ENCODE results near the gene CLEC2D. TPM values are rescaled to one million over a fixed set of nuclear protein-coding genes. Genes with fewer than 3 reads are reported as not detected.

Gene CLEC2D, protein sequence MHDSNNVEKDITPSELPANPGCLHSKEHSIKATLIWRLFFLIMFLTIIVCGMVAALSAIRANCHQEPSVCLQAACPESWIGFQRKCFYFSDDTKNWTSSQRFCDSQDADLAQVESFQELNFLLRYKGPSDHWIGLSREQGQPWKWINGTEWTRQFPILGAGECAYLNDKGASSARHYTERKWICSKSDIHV
- total RNA-seq (2014; rRNA removed; shearing (Covaris generic)) = 56.9 and 59.6 TPM in 2 replicates
- 146 and 177 TPM in 2 replicates for total RNA-seq (2022)
- percentile 99 among the genes with signal in this experiment for Bru-seq, nascent RNA
- BruChase-seq, experiment 1, labeled RNA remaining after a 6-hour chase = percentile 97 among the genes with signal in this experiment
- percentile 98 among the genes with signal in this experiment for BruChase-seq, experiment 2, labeled RNA remaining after a 2-hour chase
- long read RNA-seq, full-length matches to known transcripts = 94 of 175 reads
- long read RNA-seq, partial matches to known transcripts = 14 of 175 reads
- long read RNA-seq, other reads (novel, unspliced or antisense) = 67 of 175 reads

GRCh38 chr12:9669534-9669933, at the start of gene CLEC2D:
Gene CLEC2D (plus strand): TSS chr12:9669713. CDS start chr12:9669735, 22 bp downstream.
- H3K9me3 ChIP-seq (ENCODE audit: low read length) = no peaks in the 10 kb centered on the region
- no peak for TF ChIP-seq EZH2phosphoT487 (IDR thresholded peaks at IDR 0.05; ENCODE audit: borderline replicate concordance, low read depth, low read length)
- TF ChIP-seq CTCF (conservative IDR thresholded peaks at IDR 0.05; ENCODE audit: low read length) = no peak
- no peaks in the 10 kb centered on the region for H3K9me2 ChIP-seq (ENCODE audit: insufficient read depth, low read length)
- intact Hi-C loops (cut with micrococcal nuclease; ENCODE audit: unreplicated experiment) = loop anchor here (1.0 to 5.0 kb wide), 3 partner anchors 21 to 723 kb away; partner anchors contain the start of gene KLRK1
- peak; percentile 78 for DNase-seq (ENCODE audit: low spot score)
- CTCF ChIA-PET (ENCODE audit: unreplicated experiment) = no interaction called here
- peak within 1 kb of the TSS; percentile 6; the same call in 1 of the 2 replicates for H2AFZ ChIP-seq (ENCODE audit: low read length)
- H3K27ac ChIP-seq (ENCODE audit: low read depth, low read length, poor library complexity, severe bottlenecking) = peak within 1 kb of the TSS; percentile 87
- POLR2A ChIA-PET = interaction anchor here (0.6 to 7.1 kb wide), 22 partner anchors 8 to 726 kb away, joined by 3 to 146 read pairs (median 6); partner anchors contain the start of genes CD69 and CLECL1
- no peaks in the 10 kb centered on the region for H4K20me1 ChIP-seq (ENCODE audit: insufficient read depth, low read length)
- peaks cover 76% of the 10 kb centered on the region for H3K4me1 ChIP-seq (ENCODE audit: insufficient read depth, low read length, poor library complexity, severe bottlenecking)
- H3K36me3 ChIP-seq (ENCODE audit: insufficient read depth, low read length) = peaks cover 52% of the 10 kb centered on the region
- H3K4me3 ChIP-seq (ENCODE audit: low read depth, low read length, poor library complexity, severe bottlenecking) = peak within 1 kb of the TSS; percentile 68
- H3K79me2 ChIP-seq (ENCODE audit: insufficient read depth, low read depth, low read length) = peaks cover 67% of the 10 kb centered on the region
- peak within 1 kb of the TSS; percentile 91 for H3K4me2 ChIP-seq (ENCODE audit: low read length)
- no TSS peak for BruUV-seq (replicated peaks)

DNA sequence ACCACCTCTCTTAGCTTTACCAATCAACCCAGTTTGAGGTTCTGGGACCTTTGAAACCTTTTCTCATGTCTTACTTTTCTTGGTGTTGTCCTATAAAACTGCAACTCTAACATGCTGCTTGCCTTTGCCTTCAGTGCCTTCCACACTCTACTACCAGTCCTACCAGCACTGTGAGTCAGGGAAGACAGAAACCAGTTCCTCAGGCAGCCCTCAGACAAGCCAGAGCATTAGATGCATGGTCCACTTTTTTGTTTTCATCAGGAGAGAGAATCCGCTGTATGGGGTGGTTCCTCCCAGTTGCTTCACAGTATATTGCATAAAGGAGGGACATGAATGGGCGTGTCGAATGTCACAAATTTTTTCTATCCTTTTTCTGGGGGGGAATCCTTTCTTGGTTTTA, 44.5 kb upstream of the CLEC2D start:
- no peak overlapping the region for H2AFZ ChIP-seq (ENCODE audit: low read length)
- H3K79me2 ChIP-seq (ENCODE audit: insufficient read depth, low read depth, low read length) = no peaks in the 10 kb centered on the region
- no peaks in the 10 kb centered on the region for H4K20me1 ChIP-seq (ENCODE audit: insufficient read depth, low read length)
- H3K9me3 ChIP-seq (ENCODE audit: low read length) = peaks cover 31% of the 10 kb centered on the region
- H3K27ac ChIP-seq (ENCODE audit: low read depth, low read length, poor library complexity, severe bottlenecking) = no peak overlapping the region
- no peak overlapping the region for H3K4me3 ChIP-seq (ENCODE audit: low read depth, low read length, poor library complexity, severe bottlenecking)
- no peak for TF ChIP-seq EZH2phosphoT487 (IDR thresholded peaks at IDR 0.05; ENCODE audit: borderline replicate concordance, low read depth, low read length)
- TF ChIP-seq CTCF (conservative IDR thresholded peaks at IDR 0.05; ENCODE audit: low read length) = no peak
- peaks cover 5% of the 10 kb centered on the region for H3K4me1 ChIP-seq (ENCODE audit: insufficient read depth, low read length, poor library complexity, severe bottlenecking)
- ChIA-PET POLR2A (interaction anchor here (0.9 to 1.0 kb wide), 2 partner anchors 23 to 44 kb away, joined by 3 read pairs; partner anchors contain the start of gene CLEC2D), CTCF (ENCODE audit: unreplicated experiment) (no interaction called here)
- intact Hi-C loops (cut with micrococcal nuclease; ENCODE audit: unreplicated experiment) = no loop called here
- no TSS peak for BruUV-seq (replicated peaks)
- no peaks in the 10 kb centered on the region for H3K9me2 ChIP-seq (ENCODE audit: insufficient read depth, low read length)
- no peak overlapping the region for H3K4me2 ChIP-seq (ENCODE audit: low read length)
- H3K36me3 ChIP-seq (ENCODE audit: insufficient read depth, low read length) = peaks cover 37% of the 10 kb centered on the region
- DNase-seq (ENCODE audit: low spot score) = no peak

Data from OCI-LY7 (cell line).